SIG-M5 treated with dmso at 0.1 percent for 504 hours (cell line): ENCODE results near the gene RTL10.
A peak's percentile ranks its signal among the peaks of the same experiment; 100 is the strongest.

Experiments
- DNase-seq: peaks from one replicate; lab custom pipeline; 2025; ENCODE audit not compliant: unreplicated experiment; lab: John Stamatoyannopoulos, UW

Gene RTL10

DNA sequence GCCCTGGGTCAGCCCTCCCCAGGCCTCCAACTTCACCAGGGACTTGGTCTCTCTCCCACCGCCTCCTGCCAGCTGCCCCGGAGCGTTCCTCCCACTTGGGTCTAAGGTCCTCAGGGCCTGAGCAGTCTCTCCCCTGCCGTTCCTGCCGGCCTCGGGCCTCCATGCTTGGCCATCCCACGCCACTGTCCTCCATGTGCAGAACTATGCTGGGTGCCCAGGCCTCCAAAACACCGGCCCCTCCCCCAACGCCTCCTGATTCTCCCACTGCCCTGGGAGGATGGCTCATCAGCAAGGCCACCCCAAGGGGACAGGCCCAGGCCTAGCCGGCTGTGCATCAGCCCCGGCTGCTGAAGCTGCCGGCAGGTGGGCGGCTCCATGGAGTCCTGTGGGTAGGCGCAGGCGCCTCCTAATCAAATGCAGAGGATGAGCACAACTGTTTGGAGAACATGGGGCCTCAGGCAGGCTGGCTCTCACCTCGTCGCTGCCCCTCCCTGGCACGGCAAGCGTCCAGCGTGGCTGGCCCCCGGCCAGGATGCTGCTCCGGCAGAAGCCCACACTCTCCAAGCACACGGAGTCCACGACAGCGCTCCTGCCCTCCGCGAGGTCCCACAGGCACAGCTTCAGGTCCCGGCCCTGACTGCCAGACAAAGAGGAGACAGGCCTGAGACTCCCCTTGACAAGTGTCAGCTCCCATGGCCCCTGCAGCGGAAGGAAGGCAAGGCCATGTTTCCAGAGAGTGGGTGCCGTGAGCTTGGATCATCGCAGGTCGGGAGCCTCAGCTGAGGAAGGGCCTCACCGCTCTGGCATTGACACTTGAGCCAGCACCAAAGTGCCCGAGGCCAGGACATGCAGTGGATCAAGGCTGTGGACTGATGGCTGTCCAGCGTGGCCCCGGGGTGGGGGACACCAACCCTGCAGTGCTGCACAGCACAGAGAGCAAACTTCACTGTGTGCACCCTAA, 42.6 kb downstream of the RTL10 start:
- no peak for DNase-seq

DNA sequence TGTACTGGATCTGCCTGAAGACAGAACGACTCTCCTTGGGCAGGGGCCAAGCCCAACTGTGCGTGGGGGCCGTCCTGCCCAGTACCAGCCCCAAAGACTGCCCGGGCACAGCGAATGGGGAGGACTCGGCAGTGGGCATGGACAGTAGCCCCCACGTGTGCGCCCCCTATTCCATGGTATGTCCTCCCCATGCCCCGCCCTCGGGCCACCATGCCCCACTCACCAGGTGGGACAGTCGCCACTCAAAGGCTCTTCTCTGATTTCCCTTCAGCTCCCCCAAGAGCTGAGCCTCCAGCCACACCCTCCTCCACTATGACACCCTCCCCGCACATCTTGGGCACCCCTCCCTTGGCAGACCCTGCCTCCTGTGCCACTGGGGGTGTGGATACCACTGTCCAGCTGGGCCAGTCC, 43.5 kb downstream of the RTL10 start:
- no peak for DNase-seq

DNA sequence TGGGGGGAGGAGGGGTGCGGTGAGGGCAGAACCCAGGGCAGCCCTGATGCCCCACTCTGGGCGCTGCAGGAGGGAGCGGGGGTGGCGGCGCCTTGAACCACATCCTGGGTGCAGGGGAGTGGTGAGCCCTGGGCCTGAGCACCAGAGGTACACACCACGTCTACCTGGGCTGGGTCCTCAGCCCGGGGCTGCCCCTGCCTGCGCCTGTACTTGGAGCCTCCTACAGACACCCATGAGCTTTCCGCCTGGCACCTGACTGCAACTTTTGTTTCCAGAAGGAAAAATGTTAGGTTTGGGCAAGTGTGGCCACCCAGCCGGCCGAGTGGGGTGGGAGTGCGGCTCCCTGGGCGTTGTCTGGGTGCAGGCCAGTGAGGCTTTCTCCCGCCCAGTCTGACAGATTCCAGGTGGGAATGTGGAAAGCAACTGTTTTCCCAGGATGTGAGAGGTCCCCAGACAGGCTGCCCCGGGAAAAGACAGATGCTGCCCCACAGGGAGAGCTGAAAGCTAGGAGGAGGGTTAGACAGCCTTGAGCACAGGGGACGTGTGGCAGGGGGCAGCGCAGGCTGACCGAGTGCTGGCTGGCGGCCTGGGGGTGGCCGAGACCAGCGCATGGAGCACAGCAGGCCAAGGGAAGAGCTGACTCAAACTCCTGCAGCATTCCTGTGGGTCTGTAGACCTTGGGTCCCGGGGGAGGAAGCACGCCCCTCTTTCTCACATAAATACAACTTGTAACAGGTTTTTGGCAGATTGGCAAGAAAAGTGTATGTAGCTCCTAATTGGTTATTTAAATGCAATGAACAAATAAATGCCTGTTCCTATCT, 44.1 kb downstream of the RTL10 start:
- no peak for DNase-seq

DNA sequence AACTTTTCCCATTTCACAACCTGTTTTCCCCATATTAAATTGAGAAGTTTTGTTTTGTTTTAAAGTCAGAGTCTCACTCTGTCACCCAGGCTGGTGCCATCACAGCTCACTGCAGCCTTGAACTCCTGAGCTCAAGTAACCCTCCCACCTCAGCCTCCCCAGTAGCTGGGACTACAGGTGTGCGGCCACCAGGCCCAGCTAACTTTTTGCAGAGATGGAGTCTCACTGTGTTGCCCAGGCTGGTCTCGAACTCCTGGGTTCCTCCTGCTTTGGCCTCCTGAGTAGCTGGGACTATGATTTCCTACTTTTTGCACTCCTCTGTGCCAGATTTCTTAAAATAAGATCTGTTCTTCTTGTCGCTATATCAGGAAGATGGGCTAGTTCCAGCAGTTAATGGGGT, 44.9 kb downstream of the RTL10 start:
- DNase-seq, result no peak

DNA sequence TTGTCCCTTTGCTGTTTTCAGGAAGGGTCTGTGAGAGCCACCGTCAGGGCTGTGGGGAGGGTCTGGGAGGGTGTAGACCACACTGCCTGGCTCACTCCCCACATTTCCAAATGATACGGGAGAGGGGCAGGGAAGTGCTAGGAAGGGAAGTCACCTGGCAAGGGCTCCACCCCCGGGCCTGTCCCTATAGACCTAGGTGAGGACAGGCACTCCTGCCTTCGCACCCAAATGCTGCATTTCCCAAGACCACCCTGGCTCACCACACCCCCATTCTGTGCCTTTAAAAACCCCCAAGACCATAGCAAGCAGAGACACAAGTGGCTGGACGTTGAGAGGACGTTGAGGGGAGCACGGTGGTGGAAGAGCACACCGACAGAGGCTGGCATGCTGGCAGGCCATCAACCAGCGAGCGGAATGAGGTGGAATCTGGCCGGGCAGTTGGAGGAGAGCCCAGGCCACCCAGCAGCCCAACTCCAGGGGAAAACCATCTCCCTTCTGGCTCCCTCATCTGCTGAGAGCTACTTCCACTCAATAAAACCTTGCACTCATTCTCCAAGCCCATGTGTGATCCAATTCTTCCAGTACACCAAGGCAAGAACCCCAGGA, 45.7 kb downstream of the RTL10 start:
- no peak for DNase-seq

DNA sequence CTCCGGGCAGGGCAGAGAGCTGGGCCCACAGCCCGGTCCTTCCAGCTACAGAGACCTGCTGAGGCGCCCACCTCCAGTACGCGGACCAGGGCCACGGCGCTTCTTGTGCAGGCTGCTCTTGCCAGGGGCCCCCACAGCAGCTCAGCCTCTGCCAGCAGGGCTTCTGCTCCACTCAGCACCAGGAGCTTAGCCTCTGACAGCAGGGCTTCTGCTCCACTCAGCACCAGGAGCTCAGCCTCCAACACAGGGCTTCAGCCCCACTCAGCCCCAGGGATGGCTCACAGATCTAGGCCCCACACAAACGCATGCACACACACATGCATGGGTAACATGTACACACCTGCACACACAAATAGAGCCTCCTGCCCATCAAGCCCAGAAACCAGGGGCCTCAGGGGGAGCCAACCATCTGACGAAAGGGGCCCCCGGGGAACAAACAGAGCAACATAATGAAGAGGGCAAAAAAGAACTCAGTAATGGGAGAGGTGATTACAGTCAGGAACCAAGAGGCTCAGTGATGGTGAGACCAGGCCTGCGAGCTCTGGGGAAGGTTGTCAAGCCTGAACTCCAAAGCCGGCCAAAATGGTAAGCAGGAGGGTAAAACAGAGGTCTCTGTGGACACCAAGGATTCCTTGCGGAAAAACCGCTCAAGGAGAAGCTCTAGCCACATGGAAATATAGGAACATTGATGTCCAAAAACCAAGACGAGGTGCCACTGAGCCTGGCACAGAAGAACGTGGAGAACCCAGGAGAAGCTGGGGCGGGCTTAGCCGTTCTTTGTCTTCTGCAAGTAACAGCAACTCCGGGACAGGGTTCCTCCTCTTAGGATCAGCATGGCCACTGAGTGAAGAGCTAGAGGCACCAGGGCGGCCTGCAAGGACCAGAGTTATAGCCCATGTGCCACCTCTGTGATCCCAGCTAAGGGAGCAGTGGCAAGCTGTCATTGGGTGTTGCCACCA, 46.5 kb downstream of the RTL10 start:
- no peak for DNase-seq

- no peak for DNase-seq
These were observed 47.3 kb downstream of the RTL10 start for GRCh38 chr22:19807161-19807913.

- DNase-seq, result peak; percentile 44
These were observed 48.2 kb downstream of the RTL10 start for GRCh38 chr22:19806213-19807160.

GRCh38 chr22:19805821-19806212, 48.9 kb downstream of the RTL10 start:
- no peak for DNase-seq
